ENCODE results near the gene TAS2R30.
"Not testable (repeated sequence)": the region's sequence is repeated elsewhere in the genome, so short reads cannot be mapped to it uniquely, and the experiment has no call there.

TAS2R30 gene

GRCh38 chr12:11105546-11105945 lies 28.9 kb downstream of the TAS2R30 start:
- H3K27me3 ChIP-seq, result no peaks in the 10 kb centered on the region
- no peak overlapping the region for H3K27ac ChIP-seq
- H3K4me3 ChIP-seq, result no peak overlapping the region
- no peak for DNase-seq
- no peaks in the 10 kb centered on the region for H3K4me1 ChIP-seq
- H3K9me3 ChIP-seq, result peaks cover 0 to under 1% (median 0%) of the 10 kb centered on the region in 3 donors
- TF ChIP-seq CTCF (IDR thresholded peaks at IDR 0.05), result no peak
- intact Hi-C loops (cut with DNase I; ENCODE audit: low total_unique reads), result no loop called here
- H3K36me3 ChIP-seq, result peaks cover 0 to 12% (median 0%) of the 10 kb centered on the region in 3 donors

GRCh38 chr12:11094910-11095309 lies 39.5 kb downstream of the TAS2R30 start:
- H3K27ac ChIP-seq, H3K36me3 ChIP-seq: not testable (repeated sequence)
- intact Hi-C loops (cut with DNase I; ENCODE audit: low total_unique reads), result loop anchor here (5.0 kb wide), 1 partner anchor 58 kb away; no protein-coding TSS in a partner anchor

GRCh38 chr12:11092128-11092527 lies 42.3 kb downstream of the TAS2R30 start, which contains the start of gene TAS2R43:
Gene TAS2R43 (minus strand): TSS chr12:11092313. CDS start chr12:11092229, 84 bp downstream.
- no peak for TF ChIP-seq CTCF (IDR thresholded peaks at IDR 0.05)
- Histone ChIP-seq H3K27ac (no peak within 1 kb of the TSS), H3K27me3 (no peaks in the 10 kb centered on the region), H3K4me3 (no peak within 1 kb of the TSS), H3K4me1 (no peaks in the 10 kb centered on the region), H3K36me3 (no peaks in the 10 kb centered on the region), H3K9me3 (no peaks in the 10 kb centered on the region)
- no peak for DNase-seq
- intact Hi-C loops (cut with DNase I; ENCODE audit: low total_unique reads), result no loop called here

More at GRCh38 chr12:11094910-11095309, 39.5 kb downstream of the TAS2R30 start:
- H3K9me3 ChIP-seq, H3K4me3 ChIP-seq, H3K4me1 ChIP-seq, H3K27me3 ChIP-seq, DNase-seq: not testable (repeated sequence)

- intact Hi-C loops (cut with DNase I; ENCODE audit: low total_unique reads), result no loop called here
- no peaks in the 10 kb centered on the region for H3K4me1 ChIP-seq
- H3K36me3 ChIP-seq, result no peaks in the 10 kb centered on the region
- no peaks in the 10 kb centered on the region for H3K9me3 ChIP-seq
- no peak for DNase-seq
- H3K27ac ChIP-seq, result no peak overlapping the region
- no peaks in the 10 kb centered on the region for H3K27me3 ChIP-seq
- TF ChIP-seq CTCF (IDR thresholded peaks at IDR 0.05), result no peak
- no peak overlapping the region for H3K4me3 ChIP-seq
These were observed 45.2 kb downstream of the TAS2R30 start for GRCh38 chr12:11089246-11089645.

GRCh38 chr12:11085419-11085818 lies 49.0 kb downstream of the TAS2R30 start:
- Histone ChIP-seq H3K27ac (no peak overlapping the region), H3K9me3 (peaks cover 0 to 17% (median 10%) of the 10 kb centered on the region in 3 donors), H3K27me3 (no peaks in the 10 kb centered on the region), H3K4me3 (no peak overlapping the region), H3K4me1 (no peaks in the 10 kb centered on the region), H3K36me3 (no peaks in the 10 kb centered on the region)
- intact Hi-C loops (cut with DNase I; ENCODE audit: low total_unique reads), result no loop called here
- DNase-seq, result no peak
- TF ChIP-seq CTCF (IDR thresholded peaks at IDR 0.05), result no peak

Measured in tibial artery (tissue), 4 donors.